GM12872 (cell line): Measurements from ENCODE around the gene ZNF618.

Experiments
- TF ChIP-seq, protein P1 (sequence below): IDR thresholded peaks from 3 replicates; pipeline ENCODE4 v1.5.1; 2011; ENCODE audit warnings: low read depth, mild to moderate bottlenecking, low read length, moderate library complexity; ENCODE audit not compliant: insufficient read depth

Gene ZNF618

DNA sequence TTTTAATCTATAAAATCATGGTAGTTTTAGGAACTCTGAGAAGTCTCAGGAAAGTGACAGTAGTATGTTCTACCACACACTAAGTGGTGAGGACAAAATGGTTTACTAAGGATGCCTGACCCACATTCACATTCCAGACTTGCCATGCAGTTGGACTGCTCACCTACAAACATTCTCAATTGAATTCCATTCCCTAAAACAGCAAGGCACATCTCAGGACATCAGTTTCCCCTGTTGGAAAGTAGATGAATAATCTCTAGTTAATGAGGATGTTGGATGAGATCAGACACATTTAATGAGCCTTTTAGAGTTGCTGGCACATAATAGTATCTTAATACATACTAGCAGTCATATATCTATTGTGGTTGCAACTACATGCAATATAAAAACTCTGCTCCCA, 76.6 kb downstream of the ZNF618 start:
- TF ChIP-seq, protein P1, sequence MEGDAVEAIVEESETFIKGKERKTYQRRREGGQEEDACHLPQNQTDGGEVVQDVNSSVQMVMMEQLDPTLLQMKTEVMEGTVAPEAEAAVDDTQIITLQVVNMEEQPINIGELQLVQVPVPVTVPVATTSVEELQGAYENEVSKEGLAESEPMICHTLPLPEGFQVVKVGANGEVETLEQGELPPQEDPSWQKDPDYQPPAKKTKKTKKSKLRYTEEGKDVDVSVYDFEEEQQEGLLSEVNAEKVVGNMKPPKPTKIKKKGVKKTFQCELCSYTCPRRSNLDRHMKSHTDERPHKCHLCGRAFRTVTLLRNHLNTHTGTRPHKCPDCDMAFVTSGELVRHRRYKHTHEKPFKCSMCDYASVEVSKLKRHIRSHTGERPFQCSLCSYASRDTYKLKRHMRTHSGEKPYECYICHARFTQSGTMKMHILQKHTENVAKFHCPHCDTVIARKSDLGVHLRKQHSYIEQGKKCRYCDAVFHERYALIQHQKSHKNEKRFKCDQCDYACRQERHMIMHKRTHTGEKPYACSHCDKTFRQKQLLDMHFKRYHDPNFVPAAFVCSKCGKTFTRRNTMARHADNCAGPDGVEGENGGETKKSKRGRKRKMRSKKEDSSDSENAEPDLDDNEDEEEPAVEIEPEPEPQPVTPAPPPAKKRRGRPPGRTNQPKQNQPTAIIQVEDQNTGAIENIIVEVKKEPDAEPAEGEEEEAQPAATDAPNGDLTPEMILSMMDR: no peak

DNA sequence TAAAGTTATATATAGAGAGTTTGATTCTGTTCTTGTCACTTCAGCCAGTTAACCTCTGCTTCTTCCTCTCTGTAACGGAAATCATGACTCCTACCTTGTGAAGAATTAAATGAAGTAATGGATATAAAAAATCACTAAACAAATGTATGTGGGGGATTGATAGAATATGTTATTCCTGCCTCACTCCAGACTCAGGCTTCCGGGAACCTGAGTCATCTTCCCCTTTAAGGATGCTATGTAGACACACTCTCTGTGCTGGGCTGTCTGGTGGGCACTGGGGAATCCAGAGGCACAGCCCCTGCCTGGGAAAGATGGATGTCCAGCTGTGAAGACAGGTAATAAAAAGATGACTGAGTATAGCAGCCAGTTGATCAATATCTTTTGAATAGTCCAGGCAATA, 77.4 kb downstream of the ZNF618 start:
- TF ChIP-seq, protein P1: no peak

DNA sequence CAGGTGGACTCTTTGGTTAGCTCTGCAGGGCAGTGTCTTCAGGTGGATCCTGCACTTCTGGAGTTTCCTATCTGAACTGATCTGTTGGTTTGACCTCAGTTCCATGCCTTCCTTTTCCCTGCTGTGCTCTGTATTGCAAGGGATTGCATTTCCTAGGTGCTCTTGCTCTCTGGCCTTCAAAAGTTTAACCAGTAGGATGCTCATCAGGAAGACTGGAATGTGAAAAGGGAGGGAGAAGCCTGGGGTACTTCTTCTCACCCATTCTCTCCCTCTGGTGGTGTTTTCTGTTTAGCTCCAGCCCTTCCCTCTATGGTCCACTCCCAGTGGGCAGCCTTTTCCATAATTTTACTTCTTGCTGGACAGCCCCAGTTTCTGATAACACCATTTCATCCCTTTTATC, 78.5 kb downstream of the ZNF618 start:
- TF ChIP-seq, protein P1: no peak

DNA sequence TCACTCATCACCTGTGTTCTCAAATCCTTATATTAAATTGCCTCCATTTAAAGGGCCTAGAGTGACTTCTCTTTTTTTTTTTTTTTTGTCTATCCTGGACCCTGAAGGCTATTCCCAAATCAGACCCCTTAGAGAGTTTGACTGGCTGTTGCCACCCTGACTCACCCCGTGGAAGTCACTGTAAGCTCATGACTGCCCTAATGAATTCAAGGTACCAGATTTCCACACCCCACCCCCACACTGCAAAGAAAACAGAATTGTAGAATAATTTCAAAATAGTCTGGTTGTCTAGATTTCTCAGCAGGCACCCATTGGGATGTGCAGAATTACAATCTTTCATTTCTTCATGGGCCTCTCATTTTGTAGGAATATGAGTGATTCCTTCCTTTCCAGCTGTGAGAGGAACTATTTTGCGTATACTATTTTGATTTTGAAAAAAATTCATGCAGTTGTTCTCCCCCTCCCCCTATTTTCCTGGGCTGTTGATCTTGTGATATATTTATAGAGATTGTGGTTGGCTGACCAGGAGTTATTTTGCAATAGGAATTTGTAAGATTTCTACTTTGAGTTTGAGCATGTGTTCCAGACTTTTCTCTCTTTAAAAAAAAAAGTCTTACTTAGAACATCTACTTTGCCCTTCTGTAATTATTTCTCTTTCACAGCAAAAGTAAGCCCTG, 79.1 kb downstream of the ZNF618 start:
- TF ChIP-seq, protein P1: no peak

DNA sequence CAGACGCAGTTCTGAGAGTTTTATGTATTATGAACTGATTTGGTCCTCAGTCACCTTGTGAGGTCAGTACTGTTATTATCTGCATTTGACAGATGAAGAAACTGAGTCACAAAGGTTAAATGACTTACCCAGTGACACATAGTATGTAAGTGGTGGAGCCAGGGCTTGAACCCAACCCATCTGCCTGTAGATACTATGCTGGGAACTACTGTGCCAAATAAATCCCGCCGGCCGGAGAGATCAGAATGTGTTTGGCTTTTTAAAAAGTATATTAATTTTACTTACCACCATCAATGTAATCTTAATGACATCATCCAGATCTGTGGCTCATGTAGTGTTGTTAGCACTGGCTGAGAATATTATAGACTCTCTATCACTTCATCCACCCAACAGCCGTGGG, 80.8 kb downstream of the ZNF618 start:
- TF ChIP-seq, protein P1: no peak

DNA sequence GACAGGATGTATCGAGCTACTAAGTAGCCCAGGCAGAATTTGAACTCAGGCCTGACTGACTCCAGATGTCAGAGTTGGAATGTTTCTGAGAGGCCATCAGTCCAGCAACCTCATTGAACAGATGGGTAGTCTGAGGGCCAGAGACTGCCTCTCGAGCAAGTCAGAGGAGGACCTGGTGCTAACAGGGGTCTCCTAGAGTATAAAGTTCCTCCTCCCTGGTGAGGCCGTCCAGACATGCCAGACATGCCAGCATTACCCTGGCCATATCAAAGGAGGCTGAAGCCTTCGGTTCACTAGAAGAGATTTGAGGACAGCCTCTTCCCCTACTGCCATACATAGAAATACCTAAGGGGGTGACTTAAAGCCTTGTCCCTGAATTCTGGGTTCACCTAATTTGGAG, 81.2 kb downstream of the ZNF618 start:
- TF ChIP-seq, protein P1: no peak

DNA sequence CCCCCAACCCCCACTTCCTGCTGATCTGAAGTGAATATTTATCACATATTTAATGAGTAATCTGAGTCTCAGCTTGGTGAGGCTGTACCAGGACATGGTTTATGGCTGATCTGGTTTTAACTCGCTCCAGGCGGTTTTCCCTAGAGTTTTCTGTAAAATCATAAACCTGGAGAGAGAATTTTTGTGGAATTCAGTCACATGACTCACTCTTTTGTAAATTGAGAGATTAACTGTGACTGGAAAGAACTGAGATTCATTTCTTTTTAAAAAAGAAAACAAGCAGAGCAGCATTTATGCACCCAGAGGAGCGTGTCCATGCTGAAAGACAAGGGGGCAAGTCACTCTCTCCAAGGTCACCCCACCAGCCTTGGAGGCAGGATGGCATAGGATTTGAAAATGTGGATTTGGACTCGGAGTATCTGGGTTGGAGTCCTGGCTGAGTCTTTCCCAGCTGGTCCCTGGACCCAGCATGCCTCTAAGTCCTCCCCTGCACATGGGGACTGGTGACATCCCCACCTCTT, 81.8 kb downstream of the ZNF618 start:
- TF ChIP-seq, protein P1: no peak
